PC-3 (cell line): ENCODE measurements around the gene SERHL2. TPM values are rescaled to one million over a fixed set of nuclear protein-coding genes. Genes with fewer than 3 reads are reported as not detected.
"Not testable (repeated sequence)": the region's sequence is repeated elsewhere in the genome, so short reads cannot be mapped to it uniquely, and the experiment has no call there.

Source experiments
- ATAC-seq: fragments of 200-7000 bp; cut with Tn5 transposase; 2 replicates; pipeline ENCODE4 v1.9.1; 2020; ENCODE audit warnings: mild to moderate bottlenecking, moderate library complexity
- BruUV-seq: library from RNA; stranded (reverse); fragments of 400-500 nt; replicated peaks from 2 replicates; lab custom pipeline; 2021; lab: Mats Ljungman, UMichigan
- CTCF ChIA-PET: fragments of 300-600 bp; sonication (Branson Sonifier 250); formaldehyde crosslinking; loops from one replicate; lab custom pipeline; 2022; ENCODE audit warnings: antibody characterized with exemption; lab: Charles Lee
- POLR2A ChIA-PET: fragments of 300-600 bp; sonication (Branson Sonifier 250); formaldehyde crosslinking; loops from one replicate; lab custom pipeline; 2022; ENCODE audit warnings: antibody characterized with exemption; ENCODE audit not compliant: unreplicated experiment; lab: Charles Lee
- DNase-seq: peaks from one replicate; pipeline ENCODE4 v3.0.0-alpha.2; 2015
- H2AFZ ChIP-seq: fragments of 300-600 bp; sonication (generic); 2 replicates; pipeline ENCODE4 v1.6.0; 2016; ENCODE audit warnings: antibody characterized with exemption, low read length
- H3F3A ChIP-seq: fragments of 300-600 bp; sonication (generic); one replicate; pipeline ENCODE4 v1.6.0; 2017; ENCODE audit warnings: antibody characterized with exemption, low read length, control low read depth, mild to moderate bottlenecking; ENCODE audit not compliant: unreplicated experiment
- H3K27ac ChIP-seq: fragments of 300-600 bp; sonication (generic); 2 replicates; pipeline ENCODE4 v1.5.1; 2016; ENCODE audit warnings: mild to moderate bottlenecking, low read length
- H3K27me3 ChIP-seq: fragments of 300-600 bp; sonication (generic); 2 replicates; pipeline ENCODE4 v1.6.1; 2016; ENCODE audit warnings: low read length, mixed read lengths
- H3K36me3 ChIP-seq: fragments of 300-600 bp; sonication (generic); 2 replicates; pipeline ENCODE4 v1.6.1; 2016; ENCODE audit warnings: low read depth, mixed run types, low read length, mixed read lengths
- H3K4me1 ChIP-seq: fragments of 300-600 bp; sonication (generic); 2 replicates; pipeline ENCODE4 v1.5.1; 2016; ENCODE audit warnings: low read length; ENCODE audit not compliant: insufficient read depth
- H3K4me2 ChIP-seq: fragments of 300-600 bp; sonication (generic); 2 replicates; pipeline ENCODE4 v1.6.0; 2016; ENCODE audit warnings: low read length
- H3K4me3 ChIP-seq: fragments of 300-600 bp; sonication (generic); 2 replicates; pipeline ENCODE4 v1.5.1; 2016; ENCODE audit warnings: mild to moderate bottlenecking, low read length, mixed read lengths
- H3K79me2 ChIP-seq: fragments of 300-600 bp; sonication (generic); 2 replicates; pipeline ENCODE4 v1.6.1; 2017; ENCODE audit warnings: low read length, mixed read lengths
- H3K9ac ChIP-seq: fragments of 300-600 bp; sonication (generic); 2 replicates; pipeline ENCODE4 v1.6.0; 2016; ENCODE audit warnings: mild to moderate bottlenecking, low read length
- H3K9me2 ChIP-seq: fragments of 300-600 bp; sonication (generic); replicated peaks from 2 replicates; pipeline ENCODE4 v1.6.1; 2016; ENCODE audit warnings: mixed run types, low read length, mixed read lengths
- H3K9me3 ChIP-seq: fragments of 300-600 bp; sonication (generic); 2 replicates; pipeline ENCODE4 v1.6.1; 2016; ENCODE audit warnings: low read length, mixed read lengths
- H4K20me1 ChIP-seq: fragments of 300-600 bp; sonication (generic); 2 replicates; pipeline ENCODE4 v1.6.1; 2016; ENCODE audit warnings: low read length, mixed read lengths
- EZH2 ChIP-seq: fragments of 300-600 bp; sonication (generic); IDR thresholded peaks from one replicate; pipeline ENCODE4 v1.6.1; 2017; ENCODE audit warnings: antibody characterized with exemption, mild to moderate bottlenecking, low read length; ENCODE audit not compliant: unreplicated experiment
- EZH2phosphoT487 ChIP-seq: fragments of 300-600 bp; sonication (generic); IDR thresholded peaks from 2 replicates; pipeline ENCODE4 v1.6.1; 2018; ENCODE audit warnings: mild to moderate bottlenecking, antibody characterized with exemption, low read length, borderline replicate concordance
- intact Hi-C: fragments of 100-400 bp; cut with micrococcal nuclease; formaldehyde crosslinking; loops from 2 replicates; pipeline ENCODE4 v1.9.0; 2023
- total RNA-seq: library from RNA; depleted of rRNA; stranded (reverse); fragments of >200 nt; gene quantifications from 2 replicates; pipeline ENCODE4 v1.2.3, GENCODE V29; 2014
- TF ChIP-seq, protein P1 (sequence below): fragments of 300-600 bp; sonication (generic); conservative IDR thresholded peaks from 2 replicates; pipeline ENCODE4 v1.5.1; 2017; ENCODE audit warnings: antibody characterized with exemption, low read depth, mild to moderate bottlenecking, low read length

SERHL2 gene
- total RNA-seq, 1 experiment from 2014 or later: 5.4 TPM

DNA sequence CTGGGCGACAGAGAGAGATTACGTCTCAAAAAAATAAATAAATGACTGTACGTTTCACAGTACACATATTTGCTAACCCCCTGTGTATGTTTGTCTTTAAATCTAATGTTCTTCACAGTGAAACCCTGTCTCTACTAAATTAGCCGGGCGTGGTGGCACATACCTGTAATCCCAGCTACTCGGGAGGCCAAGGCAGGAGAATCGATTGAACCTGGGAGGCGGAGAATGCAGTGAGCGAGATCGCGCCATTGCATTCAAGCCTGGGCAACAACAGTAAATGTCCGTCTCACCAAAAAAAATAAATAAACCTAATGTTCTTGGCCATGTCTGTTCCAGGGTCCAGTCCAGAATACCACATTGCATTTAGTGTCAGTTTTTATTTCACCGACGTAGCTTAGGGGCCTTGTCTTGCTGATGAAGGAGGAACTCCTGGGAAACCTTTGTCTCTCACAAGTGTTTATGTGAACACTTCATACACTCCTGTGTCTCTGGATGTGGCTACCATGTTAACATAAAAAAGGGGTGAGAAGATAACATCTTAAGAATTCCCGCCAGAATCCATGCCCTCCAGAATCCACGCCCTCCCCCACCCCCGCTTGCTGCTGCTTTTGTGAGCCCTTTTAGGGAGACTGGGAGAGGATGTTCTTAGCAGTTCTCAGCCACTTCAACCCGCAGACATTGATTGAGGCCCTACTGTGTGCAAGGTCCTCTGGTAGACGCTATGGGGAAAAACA, 5.0 kb upstream of the SERHL2 start:
- Histone ChIP-seq H3K9me3 (no peaks in the 10 kb centered on the region), H3K27ac (no peak overlapping the region), H3K9me2 (no peaks in the 10 kb centered on the region), H3K4me3 (no peak overlapping the region), H3F3A (no peaks in the 10 kb centered on the region), H4K20me1 (no peaks in the 10 kb centered on the region), H3K27me3 (no peaks in the 10 kb centered on the region), H3K9ac (no peak overlapping the region), H2AFZ (no peak overlapping the region), H3K79me2 (no peaks in the 10 kb centered on the region), H3K4me2 (no peak overlapping the region), H3K4me1 (no peaks in the 10 kb centered on the region), H3K36me3 (no peaks in the 10 kb centered on the region)
- intact Hi-C loops: no loop called here
- ChIA-PET POLR2A (no interaction called here), CTCF (no interaction called here)
- no peak for TF ChIP-seq EZH2phosphoT487
- DNase-seq (no peak), ATAC-seq (no peak)
- no TSS peak for BruUV-seq

GRCh38 chr22:42549331-42550060, 4.3 kb upstream of the SERHL2 start:
- Histone ChIP-seq H3K4me1 (no peaks in the 10 kb centered on the region), H3K9me3 (no peaks in the 10 kb centered on the region), H3K9ac (no peak overlapping the region), H3K36me3 (no peaks in the 10 kb centered on the region), H3K27ac (no peak overlapping the region), H3K4me3 (no peak overlapping the region), H3K9me2 (no peaks in the 10 kb centered on the region), H3K4me2 (no peak overlapping the region), H3F3A (no peaks in the 10 kb centered on the region), H3K27me3 (no peaks in the 10 kb centered on the region), H3K79me2 (no peaks in the 10 kb centered on the region), H2AFZ (no peak overlapping the region), H4K20me1 (no peaks in the 10 kb centered on the region)
- BruUV-seq: no TSS peak
- ChIA-PET CTCF (no interaction called here), POLR2A (no interaction called here)
- no peak for ATAC-seq
- intact Hi-C loops: no loop called here
- TF ChIP-seq, protein P1, sequence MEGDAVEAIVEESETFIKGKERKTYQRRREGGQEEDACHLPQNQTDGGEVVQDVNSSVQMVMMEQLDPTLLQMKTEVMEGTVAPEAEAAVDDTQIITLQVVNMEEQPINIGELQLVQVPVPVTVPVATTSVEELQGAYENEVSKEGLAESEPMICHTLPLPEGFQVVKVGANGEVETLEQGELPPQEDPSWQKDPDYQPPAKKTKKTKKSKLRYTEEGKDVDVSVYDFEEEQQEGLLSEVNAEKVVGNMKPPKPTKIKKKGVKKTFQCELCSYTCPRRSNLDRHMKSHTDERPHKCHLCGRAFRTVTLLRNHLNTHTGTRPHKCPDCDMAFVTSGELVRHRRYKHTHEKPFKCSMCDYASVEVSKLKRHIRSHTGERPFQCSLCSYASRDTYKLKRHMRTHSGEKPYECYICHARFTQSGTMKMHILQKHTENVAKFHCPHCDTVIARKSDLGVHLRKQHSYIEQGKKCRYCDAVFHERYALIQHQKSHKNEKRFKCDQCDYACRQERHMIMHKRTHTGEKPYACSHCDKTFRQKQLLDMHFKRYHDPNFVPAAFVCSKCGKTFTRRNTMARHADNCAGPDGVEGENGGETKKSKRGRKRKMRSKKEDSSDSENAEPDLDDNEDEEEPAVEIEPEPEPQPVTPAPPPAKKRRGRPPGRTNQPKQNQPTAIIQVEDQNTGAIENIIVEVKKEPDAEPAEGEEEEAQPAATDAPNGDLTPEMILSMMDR: no peak
- no peak for TF ChIP-seq EZH2
- no peak for TF ChIP-seq EZH2phosphoT487
- DNase-seq: no peak

DNA sequence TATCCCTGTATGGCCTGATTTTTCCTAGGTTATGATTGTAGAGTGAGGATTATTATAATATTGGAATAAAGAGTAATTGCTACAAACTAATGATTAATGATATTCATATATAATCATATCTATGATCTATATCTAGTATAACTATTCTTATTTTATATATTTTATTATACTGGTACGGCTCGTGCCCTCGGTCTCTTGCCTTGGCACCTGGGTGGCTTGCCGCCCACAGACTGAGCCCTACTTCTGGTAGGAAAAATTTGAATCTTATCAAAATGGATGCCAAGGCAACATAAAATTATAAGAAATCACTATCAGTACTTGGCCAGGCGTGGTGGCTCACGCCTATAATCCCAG, 1.5 kb upstream of the SERHL2 start:
- H3K9me2 ChIP-seq, H3K9ac ChIP-seq, H3K36me3 ChIP-seq, H2AFZ ChIP-seq, BruUV-seq, H3K27ac ChIP-seq, H3K79me2 ChIP-seq, H4K20me1 ChIP-seq, H3F3A ChIP-seq, H3K4me1 ChIP-seq, H3K4me3 ChIP-seq, ATAC-seq, CTCF ChIA-PET, H3K4me2 ChIP-seq, H3K27me3 ChIP-seq, POLR2A ChIA-PET, intact Hi-C loops, DNase-seq, H3K9me3 ChIP-seq: not testable (repeated sequence)
